ENCODE data around the gene BICRAL. TPM values are rescaled to one million over a fixed set of nuclear protein-coding genes. Genes with fewer than 3 reads are reported as not detected.

The BICRAL gene
- total RNA-seq, 1 donor from 2014 or later: 9.2 TPM

DNA sequence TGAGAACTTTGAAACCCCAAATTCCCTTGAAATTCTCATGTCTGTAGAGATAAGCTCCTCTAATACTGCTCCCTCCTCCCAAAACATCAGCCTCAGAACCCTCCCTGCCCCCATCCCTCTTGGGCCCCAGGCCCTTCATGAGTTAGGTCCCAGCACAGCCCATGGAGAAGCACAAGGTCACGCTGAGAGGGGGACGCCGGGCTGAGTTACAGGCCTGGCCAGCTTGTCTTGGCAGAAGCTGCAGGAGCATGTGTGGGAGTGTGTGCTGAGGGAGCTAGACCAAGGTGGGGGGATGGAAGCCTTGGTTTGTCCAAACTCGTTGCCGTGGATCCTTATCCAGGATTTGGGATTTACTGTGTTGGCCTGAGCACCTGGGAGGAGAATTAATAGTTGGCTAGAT is 125.5 kb downstream of the BICRAL start:
- no peak overlapping the region for H3K4me3 Mint-ChIP-seq (ENCODE audit: unreplicated experiment)
- peaks cover 9% of the 10 kb centered on the region for H3K4me1 Mint-ChIP-seq (ENCODE audit: unreplicated experiment)
- H3K27me3 Mint-ChIP-seq (ENCODE audit: unreplicated experiment): peaks cover 2% of the 10 kb centered on the region
- TF ChIP-seq, protein P1, sequence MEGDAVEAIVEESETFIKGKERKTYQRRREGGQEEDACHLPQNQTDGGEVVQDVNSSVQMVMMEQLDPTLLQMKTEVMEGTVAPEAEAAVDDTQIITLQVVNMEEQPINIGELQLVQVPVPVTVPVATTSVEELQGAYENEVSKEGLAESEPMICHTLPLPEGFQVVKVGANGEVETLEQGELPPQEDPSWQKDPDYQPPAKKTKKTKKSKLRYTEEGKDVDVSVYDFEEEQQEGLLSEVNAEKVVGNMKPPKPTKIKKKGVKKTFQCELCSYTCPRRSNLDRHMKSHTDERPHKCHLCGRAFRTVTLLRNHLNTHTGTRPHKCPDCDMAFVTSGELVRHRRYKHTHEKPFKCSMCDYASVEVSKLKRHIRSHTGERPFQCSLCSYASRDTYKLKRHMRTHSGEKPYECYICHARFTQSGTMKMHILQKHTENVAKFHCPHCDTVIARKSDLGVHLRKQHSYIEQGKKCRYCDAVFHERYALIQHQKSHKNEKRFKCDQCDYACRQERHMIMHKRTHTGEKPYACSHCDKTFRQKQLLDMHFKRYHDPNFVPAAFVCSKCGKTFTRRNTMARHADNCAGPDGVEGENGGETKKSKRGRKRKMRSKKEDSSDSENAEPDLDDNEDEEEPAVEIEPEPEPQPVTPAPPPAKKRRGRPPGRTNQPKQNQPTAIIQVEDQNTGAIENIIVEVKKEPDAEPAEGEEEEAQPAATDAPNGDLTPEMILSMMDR (IDR thresholded peaks at IDR 0.05; ENCODE audit: unreplicated experiment): no peak
- no peaks in the 10 kb centered on the region for H3K9me3 Mint-ChIP-seq (ENCODE audit: unreplicated experiment)
- no peak for DNase-seq (ENCODE audit: low spot score)
- H3K36me3 Mint-ChIP-seq (ENCODE audit: low read depth, unreplicated experiment): no peaks in the 10 kb centered on the region
- no peak overlapping the region for H3K27ac Mint-ChIP-seq (ENCODE audit: unreplicated experiment)

DNA sequence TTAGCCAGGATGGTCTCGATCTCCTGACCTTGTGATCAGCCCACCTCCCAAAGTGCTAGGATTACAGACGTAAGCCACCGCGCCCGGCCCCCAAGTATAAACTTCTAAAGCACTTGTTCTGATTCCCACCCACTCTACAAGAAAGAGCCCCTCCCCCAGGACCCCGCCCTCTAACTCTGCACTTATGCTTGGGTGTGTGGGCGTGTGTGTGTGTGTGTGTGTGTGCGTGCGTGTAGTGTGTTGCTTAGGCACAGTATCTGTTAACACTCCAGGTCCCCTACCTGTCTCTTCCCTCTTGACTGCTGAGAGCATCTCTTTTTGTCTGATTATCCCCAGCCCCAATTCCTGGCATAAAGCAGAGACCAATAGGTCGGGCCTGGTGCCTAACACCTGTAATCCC is 128.0 kb downstream of the BICRAL start:
- DNase-seq (ENCODE audit: low spot score): no peak
- TF ChIP-seq, protein P1 (IDR thresholded peaks at IDR 0.05; ENCODE audit: unreplicated experiment): no peak
- no peaks in the 10 kb centered on the region for H3K9me3 Mint-ChIP-seq (ENCODE audit: unreplicated experiment)
- H3K27ac Mint-ChIP-seq (ENCODE audit: unreplicated experiment): no peak overlapping the region
- no peaks in the 10 kb centered on the region for H3K36me3 Mint-ChIP-seq (ENCODE audit: low read depth, unreplicated experiment)
- peaks cover 2% of the 10 kb centered on the region for H3K27me3 Mint-ChIP-seq (ENCODE audit: unreplicated experiment)
- H3K4me1 Mint-ChIP-seq (ENCODE audit: unreplicated experiment): peaks cover 4% of the 10 kb centered on the region
- no peak overlapping the region for H3K4me3 Mint-ChIP-seq (ENCODE audit: unreplicated experiment)

DNA sequence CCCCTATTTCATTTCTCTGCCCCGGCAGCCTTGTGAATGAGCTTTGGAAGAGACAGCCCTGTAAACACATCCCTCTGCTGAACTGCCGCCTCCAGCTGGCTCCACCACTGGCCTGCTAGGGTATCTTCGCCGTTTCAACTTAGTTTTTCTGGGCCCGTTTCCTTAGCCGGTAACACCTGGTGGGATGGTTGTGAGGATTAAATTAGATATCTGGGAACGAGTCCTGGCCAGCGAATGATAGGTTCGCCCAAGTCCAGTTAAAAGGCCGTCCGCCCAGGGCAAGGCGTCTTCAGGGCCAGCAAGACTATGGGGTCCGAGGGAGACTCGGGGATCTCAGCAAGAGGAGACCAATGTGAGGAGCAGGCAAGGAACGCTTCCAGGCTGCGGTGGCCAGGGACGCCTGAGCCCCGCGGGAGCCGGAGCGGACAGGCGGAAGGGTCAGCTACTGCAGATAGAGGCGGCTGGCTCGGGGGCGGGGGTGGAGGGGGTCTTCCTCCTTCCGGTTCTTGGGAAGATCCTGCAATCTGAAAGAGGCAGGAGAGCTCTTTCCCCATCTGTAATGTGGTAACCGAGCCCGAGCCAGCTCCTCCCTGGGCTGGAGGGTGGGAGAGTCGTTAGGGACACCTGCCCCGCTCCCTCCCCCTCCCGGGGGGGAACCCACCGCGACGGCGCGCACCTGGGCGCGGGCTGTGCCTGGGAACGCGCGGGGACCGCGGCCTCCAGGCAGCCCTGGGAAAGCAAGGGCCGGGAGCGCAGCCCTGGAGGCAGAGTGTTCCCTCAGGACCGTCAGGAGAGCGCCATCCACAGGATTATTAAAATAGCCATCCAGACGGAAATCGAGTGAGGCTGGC is 129.5 kb downstream of the BICRAL start:
- H3K4me3 Mint-ChIP-seq (ENCODE audit: unreplicated experiment): peak overlapping the region; percentile 89
- peaks cover 2% of the 10 kb centered on the region for H3K27me3 Mint-ChIP-seq (ENCODE audit: unreplicated experiment)
- peak; percentile 55 for DNase-seq (ENCODE audit: low spot score)
- H3K36me3 Mint-ChIP-seq (ENCODE audit: low read depth, unreplicated experiment): no peaks in the 10 kb centered on the region
- peak overlapping the region; percentile 87 for H3K27ac Mint-ChIP-seq (ENCODE audit: unreplicated experiment)
- TF ChIP-seq, protein P1 (IDR thresholded peaks at IDR 0.05; ENCODE audit: unreplicated experiment): no peak
- no peaks in the 10 kb centered on the region for H3K9me3 Mint-ChIP-seq (ENCODE audit: unreplicated experiment)
- H3K4me1 Mint-ChIP-seq (ENCODE audit: unreplicated experiment): peaks cover 4% of the 10 kb centered on the region

DNA sequence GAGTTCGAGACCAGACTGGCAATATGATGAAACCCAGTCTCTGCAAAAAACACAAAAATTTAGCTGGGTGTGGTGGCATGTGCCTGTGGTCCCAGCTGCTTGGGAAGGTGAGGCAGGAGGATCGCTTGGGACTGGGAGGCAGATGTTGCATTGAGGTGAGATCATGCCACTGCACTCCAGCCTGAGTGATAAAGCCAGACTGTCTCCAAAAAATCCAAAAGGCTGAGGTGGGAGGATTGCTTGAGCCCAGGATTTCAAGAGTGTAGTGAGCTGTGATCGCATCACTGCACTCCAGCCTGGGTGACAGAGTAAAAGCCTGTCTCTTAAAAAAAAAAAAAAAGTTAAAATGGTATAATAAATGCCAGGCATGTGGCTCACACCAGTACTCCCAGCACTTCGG is 132.7 kb downstream of the BICRAL start:
- TF ChIP-seq, protein P1 (IDR thresholded peaks at IDR 0.05; ENCODE audit: unreplicated experiment): no peak
- DNase-seq (ENCODE audit: low spot score): no peak
- Mint-ChIP-seq H3K36me3 (ENCODE audit: low read depth, unreplicated experiment) (no peaks in the 10 kb centered on the region), H3K9me3 (ENCODE audit: unreplicated experiment) (no peaks in the 10 kb centered on the region), H3K4me3 (ENCODE audit: unreplicated experiment) (no peak overlapping the region), H3K4me1 (ENCODE audit: unreplicated experiment) (peaks cover 4% of the 10 kb centered on the region), H3K27ac (ENCODE audit: unreplicated experiment) (no peak overlapping the region), H3K27me3 (ENCODE audit: unreplicated experiment) (peaks cover 2% of the 10 kb centered on the region)

DNA sequence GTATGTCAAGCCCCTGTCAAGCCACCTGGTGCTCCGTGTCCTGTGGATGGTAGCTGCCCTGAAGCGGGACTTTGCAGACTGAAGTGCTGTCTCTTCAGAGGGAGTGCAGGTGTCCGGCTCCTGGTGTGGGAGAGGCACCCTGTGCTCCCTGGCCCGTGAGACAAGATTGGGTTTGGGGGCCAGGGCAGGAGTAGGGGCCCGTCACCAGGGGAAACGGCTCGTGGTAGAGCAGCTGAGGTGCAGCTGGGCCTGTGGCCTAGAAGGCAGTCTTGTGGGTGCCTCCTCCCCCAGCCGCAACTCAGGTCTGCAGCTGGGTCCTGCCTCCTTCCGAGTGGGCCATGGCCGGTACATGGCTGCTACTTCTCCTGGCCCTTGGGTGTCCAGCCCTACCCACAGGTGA is 133.9 kb downstream of the BICRAL start, which contains the start of gene PTCRA:
Gene PTCRA (plus strand): TSS at position 322 of the 400 bp plus-strand sequence. CDS start 17 bp downstream, at position 339.
- no peaks in the 10 kb centered on the region for H3K9me3 Mint-ChIP-seq (ENCODE audit: unreplicated experiment)
- TF ChIP-seq, protein P1 (IDR thresholded peaks at IDR 0.05; ENCODE audit: unreplicated experiment): no peak
- peaks cover 4% of the 10 kb centered on the region for H3K4me1 Mint-ChIP-seq (ENCODE audit: unreplicated experiment)
- no peak within 1 kb of the TSS for H3K27ac Mint-ChIP-seq (ENCODE audit: unreplicated experiment)
- H3K36me3 Mint-ChIP-seq (ENCODE audit: low read depth, unreplicated experiment): no peaks in the 10 kb centered on the region
- H3K4me3 Mint-ChIP-seq (ENCODE audit: unreplicated experiment): no peak within 1 kb of the TSS
- peaks cover 2% of the 10 kb centered on the region for H3K27me3 Mint-ChIP-seq (ENCODE audit: unreplicated experiment)
- DNase-seq (ENCODE audit: low spot score): no peak

All from endothelial cell (in vitro differentiated cells).